Measurements from ENCODE around the gene SNAPC1. TPM values are rescaled to one million over a fixed set of nuclear protein-coding genes. Genes with fewer than 3 reads are reported as not detected.

SNAPC1 gene
- total and polyA plus RNA-seq, 12 donors = 3.2 to 12.7 (median 7.5) TPM

GRCh38 chr14:61766151-61766550 is 3.9 kb downstream of the SNAPC1 start:
- Histone ChIP-seq H3K27me3 (no peaks in the 10 kb centered on the region), H3K27ac (peak overlapping the region in 1 of 5 donors; percentile 14), H3K4me1 (replicated peaks in 1 of 2) (peaks cover 8 to 41% of the 10 kb centered on the region in 2 donors), H3K4me3 (peak overlapping the region in 1 of 4 donors; percentile 30), H3K9me3 (replicated peaks in 1 of 3) (no peaks in the 10 kb centered on the region), H3K36me3 (replicated peaks in 1 of 2) (peaks cover 0 to 21% of the 10 kb centered on the region in 2 donors)
- no peak for DNase-seq
- 47 to 58% (median 53%) methylated on average over 5 of the region's 5 CpGs for WGBS, 4 donors
- intact Hi-C loops (cut with DNase I) = no loop called here
- TF ChIP-seq POLR2A (IDR thresholded peaks at IDR 0.05) = no peak
- TF ChIP-seq, protein P1, sequence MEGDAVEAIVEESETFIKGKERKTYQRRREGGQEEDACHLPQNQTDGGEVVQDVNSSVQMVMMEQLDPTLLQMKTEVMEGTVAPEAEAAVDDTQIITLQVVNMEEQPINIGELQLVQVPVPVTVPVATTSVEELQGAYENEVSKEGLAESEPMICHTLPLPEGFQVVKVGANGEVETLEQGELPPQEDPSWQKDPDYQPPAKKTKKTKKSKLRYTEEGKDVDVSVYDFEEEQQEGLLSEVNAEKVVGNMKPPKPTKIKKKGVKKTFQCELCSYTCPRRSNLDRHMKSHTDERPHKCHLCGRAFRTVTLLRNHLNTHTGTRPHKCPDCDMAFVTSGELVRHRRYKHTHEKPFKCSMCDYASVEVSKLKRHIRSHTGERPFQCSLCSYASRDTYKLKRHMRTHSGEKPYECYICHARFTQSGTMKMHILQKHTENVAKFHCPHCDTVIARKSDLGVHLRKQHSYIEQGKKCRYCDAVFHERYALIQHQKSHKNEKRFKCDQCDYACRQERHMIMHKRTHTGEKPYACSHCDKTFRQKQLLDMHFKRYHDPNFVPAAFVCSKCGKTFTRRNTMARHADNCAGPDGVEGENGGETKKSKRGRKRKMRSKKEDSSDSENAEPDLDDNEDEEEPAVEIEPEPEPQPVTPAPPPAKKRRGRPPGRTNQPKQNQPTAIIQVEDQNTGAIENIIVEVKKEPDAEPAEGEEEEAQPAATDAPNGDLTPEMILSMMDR (IDR thresholded peaks at IDR 0.05) = no peak

DNA sequence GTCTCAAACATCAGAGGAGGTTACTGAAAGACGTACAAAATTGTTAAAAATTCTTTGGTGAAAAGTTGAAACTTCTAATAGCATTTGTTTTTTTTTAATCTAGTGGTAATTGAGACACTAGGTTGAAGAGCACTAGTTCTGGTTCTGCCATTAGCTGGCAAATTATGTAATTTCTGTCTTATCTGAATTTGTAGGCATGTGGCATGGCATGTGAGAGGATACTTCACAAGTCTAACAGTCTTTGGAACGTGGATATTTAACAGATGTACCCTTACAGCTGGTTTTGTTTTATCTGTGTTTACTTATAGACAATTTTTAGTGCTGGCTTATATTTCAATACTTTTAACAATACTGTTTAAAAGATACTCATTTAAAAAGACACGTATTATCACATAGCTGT is 6.0 kb downstream of the SNAPC1 start:
- Histone ChIP-seq H3K27ac (no peak overlapping the region), H3K27me3 (no peaks in the 10 kb centered on the region), H3K4me3 (no peak overlapping the region), H3K4me1 (replicated peaks in 1 of 2) (peaks cover 6 to 33% of the 10 kb centered on the region in 2 donors), H3K36me3 (replicated peaks in 1 of 2) (peaks cover 0 to 34% of the 10 kb centered on the region in 2 donors), H3K9me3 (replicated peaks in 1 of 3) (no peaks in the 10 kb centered on the region)
- TF ChIP-seq, protein P1 (IDR thresholded peaks at IDR 0.05) = no peak
- no peak for TF ChIP-seq POLR2A (IDR thresholded peaks at IDR 0.05)
- WGBS, 4 donors = 67 to 76% (median 71%) methylated on average over 3 of the region's 3 CpGs
- intact Hi-C loops (cut with DNase I) = no loop called here
- DNase-seq = no peak

DNA sequence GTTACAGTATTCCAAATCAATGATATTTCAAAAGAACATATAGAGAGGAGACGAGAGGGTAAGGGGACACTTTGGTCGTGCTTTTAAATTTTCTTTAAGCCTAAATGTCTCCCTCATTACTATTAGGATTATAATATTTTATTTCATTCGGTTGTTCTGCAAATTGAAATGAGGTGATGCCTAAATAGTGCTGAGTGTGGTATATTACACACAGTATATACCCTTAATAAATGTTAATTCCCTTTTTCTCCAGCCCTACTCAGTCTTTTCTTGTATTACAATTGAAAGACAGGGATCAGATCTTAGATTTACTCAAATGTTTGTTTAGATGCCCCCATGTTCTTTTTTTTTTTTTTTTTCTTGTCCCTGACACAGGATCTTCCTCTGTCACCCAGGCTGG is 7.7 kb downstream of the SNAPC1 start:
- no peaks in the 10 kb centered on the region for H3K27me3 ChIP-seq
- intact Hi-C loops (cut with DNase I) = no loop called here
- WGBS, 4 donors = 60 to 97% (median 92%) methylated on average over 3 of the region's 3 CpGs
- no peaks in the 10 kb centered on the region for H3K9me3 ChIP-seq (replicated peaks in 1 of 3)
- no peak for DNase-seq
- H3K36me3 ChIP-seq (replicated peaks in 1 of 2) = peaks cover 0 to 42% of the 10 kb centered on the region in 2 donors
- H3K4me3 ChIP-seq = no peak overlapping the region
- no peak for TF ChIP-seq POLR2A (IDR thresholded peaks at IDR 0.05)
- TF ChIP-seq, protein P1 (IDR thresholded peaks at IDR 0.05) = no peak
- no peak overlapping the region for H3K27ac ChIP-seq
- H3K4me1 ChIP-seq (replicated peaks in 1 of 2) = peaks cover 0 to 16% of the 10 kb centered on the region in 2 donors

- intact Hi-C loops (cut with DNase I) = no loop called here
- no peaks in the 10 kb centered on the region for H3K9me3 ChIP-seq (replicated peaks in 1 of 3)
- DNase-seq = no peak
- H3K36me3 ChIP-seq (replicated peaks in 1 of 2) = peaks cover 0 to 49% of the 10 kb centered on the region in 2 donors
- no peak overlapping the region for H3K4me3 ChIP-seq
- H3K27ac ChIP-seq = no peak overlapping the region
- WGBS, 4 donors = 86 to 100% (median 98%) methylated on average over 1 of the region's 1 CpG; no CpG with 5 or more reads in 1 of the 4 donors
- TF ChIP-seq POLR2A (IDR thresholded peaks at IDR 0.05) = no peak
- TF ChIP-seq, protein P1 (IDR thresholded peaks at IDR 0.05) = no peak
- no peaks in the 10 kb centered on the region for H3K27me3 ChIP-seq
- H3K4me1 ChIP-seq (replicated peaks in 1 of 2) = peaks cover 0 to 6% of the 10 kb centered on the region in 2 donors
Measured at GRCh38 chr14:61774861-61775260, 12.6 kb downstream of the SNAPC1 start.
